Erythroblast (primary cell): Measurements from ENCODE around the gene GAREM1.

Experiments used
- DNase-seq, 2 experiments: peaks; one replicate each; lab custom pipeline; 2025; lab: John Stamatoyannopoulos, UW
- GATA1 ChIP-seq: IDR thresholded peaks from 2 replicates; pipeline ENCODE4 v1.6.1; 2011; ENCODE audit warnings: low read depth, mild to moderate bottlenecking, control low read depth, low read length, moderate library complexity
- POLR2A ChIP-seq: IDR thresholded peaks from 2 replicates; pipeline ENCODE4 v1.6.1; 2011; ENCODE audit warnings: mild to moderate bottlenecking, low read length

Gene GAREM1

DNA sequence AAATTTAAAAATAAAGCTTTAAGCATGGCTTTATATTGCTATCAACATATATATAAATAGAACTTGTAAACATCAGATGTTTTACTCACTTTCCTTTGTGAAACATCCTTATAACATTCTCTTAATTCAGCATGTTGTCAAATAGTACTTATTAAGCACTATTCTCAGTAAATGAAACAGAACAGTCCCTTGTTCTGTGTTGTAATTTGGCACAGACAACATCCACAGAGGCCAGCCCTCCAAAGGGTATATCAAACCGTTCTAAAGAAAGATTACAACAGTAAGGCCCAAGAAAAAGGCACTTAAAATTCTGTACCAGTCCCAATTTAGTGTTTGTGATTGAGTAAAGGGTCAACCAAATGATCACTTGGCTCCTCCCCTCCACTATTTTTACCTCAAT, 46.0 kb downstream of the GAREM1 start:
- DNase-seq: no peak
- TF ChIP-seq POLR2A: no peak
- no peak for TF ChIP-seq GATA1

DNA sequence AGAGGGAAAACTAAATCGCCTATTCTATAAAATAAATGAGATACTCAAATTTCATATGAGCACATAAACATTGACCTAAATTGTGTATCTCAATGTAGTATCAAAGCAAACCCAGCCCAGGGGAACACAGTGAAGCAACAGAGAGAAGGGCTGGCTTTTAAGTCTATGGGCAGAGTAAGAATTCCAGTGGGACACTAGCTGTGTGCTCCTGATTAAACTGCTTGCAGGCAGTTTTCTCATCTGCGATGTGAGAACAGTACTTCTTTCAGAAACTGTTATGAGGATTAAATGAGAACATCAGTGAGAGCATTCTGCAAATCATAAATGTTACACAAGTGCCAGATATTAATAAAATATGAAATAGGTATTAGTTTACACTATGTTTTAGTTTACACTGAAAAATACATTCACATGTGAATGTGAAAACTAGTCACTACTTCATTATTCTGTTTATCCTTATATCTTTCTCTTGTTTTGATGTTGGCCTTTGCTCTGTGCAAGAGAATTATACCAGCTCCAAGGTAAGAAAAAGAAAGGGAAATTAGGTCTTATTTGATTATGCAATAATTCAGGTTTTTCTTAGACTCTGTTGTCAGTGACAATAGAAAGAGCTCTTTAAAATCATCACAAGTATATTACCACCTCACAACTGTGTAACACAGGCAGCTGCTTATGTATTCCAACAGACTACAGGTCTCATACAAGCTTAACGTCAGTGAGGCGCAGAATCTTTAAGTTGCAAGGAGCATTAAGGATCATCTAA, 47.5 kb downstream of the GAREM1 start:
- no peak for DNase-seq
- TF ChIP-seq POLR2A: no peak
- TF ChIP-seq GATA1: no peak

GRCh38 chr18:32422201-32422600, 48.5 kb downstream of the GAREM1 start:
- no peak for DNase-seq
- TF ChIP-seq POLR2A: no peak
- TF ChIP-seq GATA1: no peak

DNA sequence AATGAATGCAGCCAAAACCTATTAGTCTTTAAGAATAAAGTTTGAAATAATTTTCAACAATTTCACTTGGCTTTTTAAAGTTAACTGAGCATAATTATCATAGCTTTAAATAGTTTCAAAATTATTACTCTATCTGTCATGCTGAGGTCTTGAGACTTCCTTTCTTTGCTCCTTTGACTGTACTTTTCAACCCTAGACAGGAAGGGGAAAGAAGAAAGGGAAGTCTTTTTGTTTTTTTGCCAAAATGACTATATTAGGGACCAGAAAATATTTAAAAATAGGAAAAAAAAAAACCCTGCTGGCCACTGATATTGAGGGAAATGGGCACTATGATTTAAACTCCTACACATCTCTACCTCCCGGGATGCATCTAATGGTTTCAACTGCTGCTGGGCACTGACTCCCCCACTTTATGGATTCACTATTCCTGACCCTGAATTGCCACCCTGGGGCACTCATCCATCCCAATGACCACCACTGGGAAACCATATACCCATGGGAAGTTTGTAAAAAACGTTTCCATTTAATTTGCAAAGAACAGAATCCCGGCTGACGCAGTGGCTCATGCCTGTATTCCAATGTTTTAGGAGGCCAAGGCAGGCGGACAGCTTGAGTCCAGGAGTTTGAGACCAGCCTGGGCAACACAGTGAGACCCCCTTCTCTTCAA, 50.5 kb downstream of the GAREM1 start:
- TF ChIP-seq POLR2A (no peak), GATA1 (no peak)
- no peak for DNase-seq

DNA sequence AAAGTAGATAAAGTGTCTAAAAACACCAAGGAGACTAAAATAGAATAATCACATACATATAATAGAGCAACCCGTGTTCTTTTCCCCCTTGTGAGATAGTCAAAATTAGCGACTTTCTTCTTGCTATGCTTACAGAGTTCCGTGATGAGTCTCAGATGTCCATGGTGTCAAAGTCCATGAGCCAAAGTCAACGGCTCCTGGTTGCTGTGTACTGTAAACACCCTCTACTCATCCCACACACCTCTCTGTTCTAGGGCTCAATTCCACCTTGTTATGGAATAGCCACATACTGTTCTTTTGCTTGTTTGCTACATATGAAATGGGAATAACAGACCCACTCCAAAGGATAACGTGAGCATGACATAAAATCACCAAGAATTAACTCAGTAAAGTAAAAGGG, 52.5 kb downstream of the GAREM1 start:
- no peak for TF ChIP-seq POLR2A
- TF ChIP-seq GATA1: no peak
- no peak for DNase-seq

GRCh38 chr18:32405588-32405987, 65.1 kb downstream of the GAREM1 start:
- TF ChIP-seq GATA1 (no peak), POLR2A (no peak)
- no peak for DNase-seq

- no peak for DNase-seq
- TF ChIP-seq GATA1: no peak
- no peak for TF ChIP-seq POLR2A
Observed at GRCh38 chr18:32401621-32402020, 69.1 kb downstream of the GAREM1 start.

- DNase-seq: no peak
- TF ChIP-seq POLR2A: no peak
- no peak for TF ChIP-seq GATA1
Observed at GRCh38 chr18:32393407-32393806, 77.3 kb downstream of the GAREM1 start.

GRCh38 chr18:32391126-32391525, 79.6 kb downstream of the GAREM1 start:
- no peak for DNase-seq
- TF ChIP-seq POLR2A (no peak), GATA1 (no peak)

- DNase-seq: no peak
- no peak for TF ChIP-seq POLR2A
- TF ChIP-seq GATA1: no peak
Observed at GRCh38 chr18:32389858-32390257, 80.8 kb downstream of the GAREM1 start.

DNA sequence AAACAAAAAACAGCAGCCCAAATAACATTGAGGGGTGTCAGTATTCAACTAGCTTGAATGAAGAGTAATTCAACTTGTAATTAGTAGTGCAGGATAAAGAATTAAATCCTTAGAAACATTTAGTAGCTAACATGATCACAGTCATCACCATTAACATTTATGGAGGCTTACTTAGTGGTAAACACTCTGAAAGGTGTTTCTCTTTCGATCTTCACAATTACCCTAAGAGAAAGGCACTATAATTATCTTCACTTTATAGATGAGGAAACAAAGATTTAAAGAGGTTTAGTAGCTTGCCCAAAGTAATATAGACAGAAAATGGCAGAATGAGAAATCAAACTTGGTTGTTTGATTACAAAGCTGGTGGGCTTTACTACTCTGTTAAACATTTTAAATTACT, 81.5 kb downstream of the GAREM1 start:
- TF ChIP-seq GATA1 (no peak), POLR2A (no peak)
- DNase-seq: no peak

GRCh38 chr18:32386471-32386870, 84.2 kb downstream of the GAREM1 start:
- TF ChIP-seq GATA1 (no peak), POLR2A (no peak)

GRCh38 chr18:32383050-32383819, 87.4 kb downstream of the GAREM1 start:
- no peak for TF ChIP-seq GATA1
- TF ChIP-seq POLR2A: no peak
- DNase-seq: no peak

More at GRCh38 chr18:32386471-32386870, 84.2 kb downstream of the GAREM1 start:
- DNase-seq: no peak

- TF ChIP-seq POLR2A (no peak), GATA1 (no peak)
- no peak for DNase-seq
Observed at GRCh38 chr18:32381761-32382160, 88.9 kb downstream of the GAREM1 start.
